ENCODE measurements around the gene UGT8. TPM values are rescaled to one million over a fixed set of nuclear protein-coding genes. Genes with fewer than 3 reads are reported as not detected.
"Not testable (repeated sequence)": the region's sequence is repeated elsewhere in the genome, so short reads cannot be mapped to it uniquely, and the experiment has no call there.

Gene UGT8, protein sequence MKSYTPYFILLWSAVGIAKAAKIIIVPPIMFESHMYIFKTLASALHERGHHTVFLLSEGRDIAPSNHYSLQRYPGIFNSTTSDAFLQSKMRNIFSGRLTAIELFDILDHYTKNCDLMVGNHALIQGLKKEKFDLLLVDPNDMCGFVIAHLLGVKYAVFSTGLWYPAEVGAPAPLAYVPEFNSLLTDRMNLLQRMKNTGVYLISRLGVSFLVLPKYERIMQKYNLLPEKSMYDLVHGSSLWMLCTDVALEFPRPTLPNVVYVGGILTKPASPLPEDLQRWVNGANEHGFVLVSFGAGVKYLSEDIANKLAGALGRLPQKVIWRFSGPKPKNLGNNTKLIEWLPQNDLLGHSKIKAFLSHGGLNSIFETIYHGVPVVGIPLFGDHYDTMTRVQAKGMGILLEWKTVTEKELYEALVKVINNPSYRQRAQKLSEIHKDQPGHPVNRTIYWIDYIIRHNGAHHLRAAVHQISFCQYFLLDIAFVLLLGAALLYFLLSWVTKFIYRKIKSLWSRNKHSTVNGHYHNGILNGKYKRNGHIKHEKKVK
- polyA plus RNA-seq, result not detected

DNA sequence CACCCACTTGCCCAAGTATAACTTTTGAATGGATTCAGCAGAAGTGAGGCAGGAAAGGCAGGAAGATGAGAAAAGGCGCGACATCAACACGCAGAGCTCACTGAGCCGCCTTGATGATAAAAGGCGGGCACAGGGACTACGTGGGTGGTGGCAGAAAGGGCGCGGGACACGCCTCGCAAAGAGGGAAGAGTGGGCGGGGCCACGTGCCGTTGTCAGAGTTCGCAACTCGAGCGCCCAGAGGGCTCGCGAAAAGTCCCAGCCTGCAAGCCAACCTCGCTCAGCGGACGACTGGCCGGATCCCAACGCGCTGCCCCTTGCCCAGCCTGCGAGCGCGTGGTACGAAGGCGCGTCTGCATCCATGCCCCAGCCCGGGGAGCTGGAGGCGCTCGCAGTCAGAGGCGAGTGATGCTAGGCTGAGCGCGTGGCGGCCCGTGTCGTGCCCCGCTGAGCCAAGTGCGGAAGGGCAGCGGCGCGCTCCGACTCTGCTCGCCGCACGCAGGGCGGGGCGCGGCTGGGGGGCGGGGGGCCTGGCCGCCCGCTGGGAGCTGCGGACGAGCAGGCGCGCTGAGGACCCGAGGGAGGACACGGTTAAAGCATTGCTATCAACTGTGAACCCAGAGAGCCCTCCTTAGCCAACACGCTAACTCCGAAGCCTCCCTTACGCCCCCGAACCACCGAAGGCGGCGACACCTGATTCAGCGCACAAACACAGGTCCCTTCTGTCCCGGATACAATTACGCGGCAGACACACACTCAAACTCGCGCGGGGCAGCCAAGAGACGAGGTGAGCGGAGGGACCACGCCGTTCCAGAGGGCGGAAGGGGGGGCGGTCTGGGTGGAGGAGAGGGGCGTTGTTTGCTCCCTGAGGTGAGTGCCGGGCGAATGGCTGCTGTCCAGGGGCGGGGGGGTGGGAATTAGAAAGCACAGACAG is at the start of gene UGT8:
Gene UGT8 (plus strand): TSS at position 617 of the 931 bp plus-strand sequence. CDS start 24,074 bp downstream, outside the sequence.
- Mint-ChIP-seq H3K4me3 (peak within 1 kb of the TSS in 4 of 5 donors; percentile 53 to 62 (median 61)), H3K27me3 (ENCODE audit: low read depth in 3 of 3) (peaks cover 1 to 13% (median 7%) of the 10 kb centered on the region in 3 donors), H3K36me3 (no peaks in the 10 kb centered on the region), H3K4me1 (no peaks in the 10 kb centered on the region), H3K27ac (no peak within 1 kb of the TSS), H3K9me3 (peaks cover 0 to 8% (median under 1%) of the 10 kb centered on the region in 6 donors)
- no peak for DNase-seq

DNA sequence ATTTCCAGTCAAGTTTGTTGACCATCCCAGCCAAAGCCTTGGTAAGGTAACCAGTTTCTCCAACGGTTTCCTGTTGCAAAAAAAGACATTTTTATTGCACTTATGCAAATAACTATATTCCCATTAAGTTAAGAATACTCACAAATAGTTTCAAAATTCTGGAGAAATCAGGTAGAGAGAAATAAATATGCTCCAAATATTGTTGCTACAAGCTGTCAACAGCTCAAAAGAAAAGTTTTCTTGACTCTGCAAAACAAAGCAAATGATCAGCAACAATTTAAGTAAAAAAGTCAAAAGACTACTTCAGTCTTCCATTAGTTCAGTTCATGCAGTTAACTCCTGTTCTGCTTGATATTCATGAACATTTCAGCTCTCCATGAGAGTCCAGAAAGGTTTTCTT is 49.0 kb upstream of the UGT8 start:
- Mint-ChIP-seq H3K4me1 (no peaks in the 10 kb centered on the region), H3K36me3 (no peaks in the 10 kb centered on the region), H3K27ac (no peak overlapping the region), H3K27me3 (ENCODE audit: low read depth in 3 of 3) (peaks cover 0 to 3% (median 0%) of the 10 kb centered on the region in 3 donors), H3K9me3 (peaks cover 6 to 16% (median 13%) of the 10 kb centered on the region in 6 donors), H3K4me3 (no peak overlapping the region)
- DNase-seq, result no peak

DNA sequence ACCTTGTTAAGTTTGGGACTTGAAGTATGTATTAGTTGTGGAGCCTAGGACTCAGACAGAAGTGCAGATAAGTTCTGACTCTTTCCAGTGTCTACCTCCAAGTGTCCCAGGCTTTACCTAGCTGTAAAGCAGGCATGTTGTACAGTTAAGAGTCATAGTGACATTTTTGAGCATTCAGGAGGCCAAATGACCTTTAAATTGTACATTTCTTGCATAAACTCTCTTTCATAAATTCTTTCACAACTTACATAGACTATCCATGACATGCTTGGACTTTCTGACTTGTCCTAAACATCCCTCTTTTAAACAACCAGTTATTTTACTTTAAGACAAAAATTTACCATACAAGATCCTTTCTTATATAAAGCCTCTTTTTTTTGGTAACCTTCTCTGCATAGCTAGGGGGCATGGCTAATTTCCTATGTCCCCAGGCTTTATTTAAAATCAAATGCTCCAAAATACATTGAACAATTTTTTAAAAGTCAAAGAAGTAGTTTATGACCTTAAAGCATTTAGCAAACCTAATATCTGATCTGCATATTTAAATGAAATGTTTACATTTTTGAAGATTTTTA is 40.1 kb upstream of the UGT8 start:
- no peak overlapping the region for H3K27ac Mint-ChIP-seq
- H3K4me1 Mint-ChIP-seq, result no peaks in the 10 kb centered on the region

DNA sequence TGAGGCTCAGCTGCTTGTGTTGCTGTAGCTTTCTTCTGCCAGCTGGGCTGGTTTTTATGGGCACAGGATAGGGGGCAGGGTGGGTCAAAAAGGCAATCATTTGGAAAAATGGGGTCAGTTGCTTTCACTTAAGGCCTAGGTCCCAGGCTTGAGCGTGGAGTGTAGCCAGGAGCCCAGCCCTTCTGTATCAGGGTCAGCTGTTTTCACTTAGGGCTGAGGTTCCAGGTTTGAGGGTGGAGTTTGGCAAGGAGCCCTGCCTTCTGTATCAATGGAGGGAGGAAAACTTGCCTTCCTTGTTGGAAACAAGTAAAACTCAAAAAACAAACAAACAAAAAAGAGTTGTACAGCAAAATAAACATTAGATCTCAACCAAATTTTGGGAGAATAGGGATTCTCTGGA is 37.0 kb upstream of the UGT8 start:
- no peaks in the 10 kb centered on the region for H3K36me3 Mint-ChIP-seq
- H3K27ac Mint-ChIP-seq, result no peak overlapping the region
- no peak overlapping the region for H3K4me3 Mint-ChIP-seq
- no peaks in the 10 kb centered on the region for H3K4me1 Mint-ChIP-seq
- no peak for DNase-seq
- peaks cover 0 to 16% (median 6%) of the 10 kb centered on the region in 6 donors for H3K9me3 Mint-ChIP-seq
- no peaks in the 10 kb centered on the region for H3K27me3 Mint-ChIP-seq (ENCODE audit: low read depth in 3 of 3)

More for the DNA sequence above, 40.1 kb upstream of the UGT8 start:
- no peak overlapping the region for H3K4me3 Mint-ChIP-seq
- H3K9me3 Mint-ChIP-seq, result peaks cover 0 to 18% (median 6%) of the 10 kb centered on the region in 6 donors
- H3K27me3 Mint-ChIP-seq (ENCODE audit: low read depth in 3 of 3), result no peaks in the 10 kb centered on the region
- DNase-seq, result no peak
- no peaks in the 10 kb centered on the region for H3K36me3 Mint-ChIP-seq

DNA sequence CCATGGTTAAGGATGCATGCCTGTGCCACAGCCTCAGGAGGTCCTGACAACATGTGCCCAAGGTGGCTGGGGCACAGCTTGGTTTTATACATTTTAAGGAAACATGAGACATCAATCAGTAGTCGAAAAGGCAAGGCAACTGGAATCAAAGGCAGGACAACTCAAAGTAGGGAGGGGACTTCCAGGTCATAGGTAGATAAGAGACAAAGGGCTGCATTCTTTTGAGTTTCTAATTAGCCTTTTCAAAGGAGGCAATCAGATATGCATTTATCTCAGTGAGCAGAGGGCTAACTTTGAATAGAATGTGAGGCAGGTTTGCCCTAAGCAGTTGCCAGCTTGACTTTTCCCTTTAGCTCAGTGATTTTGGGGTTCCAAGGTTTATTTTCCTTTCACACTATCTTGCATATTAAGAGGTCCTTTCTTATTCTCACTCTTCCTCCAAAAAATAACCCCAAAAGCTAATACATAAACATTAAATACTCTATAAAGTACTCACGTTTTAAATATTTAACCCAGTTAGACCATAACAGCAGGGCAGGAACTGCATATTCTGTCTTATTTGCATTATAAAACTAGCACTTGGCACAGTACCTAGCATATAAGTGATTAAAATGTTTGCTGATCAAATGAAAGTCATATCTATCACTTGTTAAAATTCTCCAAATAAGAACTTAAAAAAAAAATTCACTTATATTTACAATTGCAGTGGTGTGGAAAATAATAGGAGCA is 36.3 kb upstream of the UGT8 start:
- Mint-ChIP-seq H3K36me3 (no peaks in the 10 kb centered on the region), H3K27ac (no peak overlapping the region), H3K27me3 (ENCODE audit: low read depth in 3 of 3) (no peaks in the 10 kb centered on the region), H3K4me1 (no peaks in the 10 kb centered on the region), H3K4me3 (no peak overlapping the region), H3K9me3 (peaks cover 0 to 15% (median 6%) of the 10 kb centered on the region in 6 donors)
- no peak for DNase-seq

DNA sequence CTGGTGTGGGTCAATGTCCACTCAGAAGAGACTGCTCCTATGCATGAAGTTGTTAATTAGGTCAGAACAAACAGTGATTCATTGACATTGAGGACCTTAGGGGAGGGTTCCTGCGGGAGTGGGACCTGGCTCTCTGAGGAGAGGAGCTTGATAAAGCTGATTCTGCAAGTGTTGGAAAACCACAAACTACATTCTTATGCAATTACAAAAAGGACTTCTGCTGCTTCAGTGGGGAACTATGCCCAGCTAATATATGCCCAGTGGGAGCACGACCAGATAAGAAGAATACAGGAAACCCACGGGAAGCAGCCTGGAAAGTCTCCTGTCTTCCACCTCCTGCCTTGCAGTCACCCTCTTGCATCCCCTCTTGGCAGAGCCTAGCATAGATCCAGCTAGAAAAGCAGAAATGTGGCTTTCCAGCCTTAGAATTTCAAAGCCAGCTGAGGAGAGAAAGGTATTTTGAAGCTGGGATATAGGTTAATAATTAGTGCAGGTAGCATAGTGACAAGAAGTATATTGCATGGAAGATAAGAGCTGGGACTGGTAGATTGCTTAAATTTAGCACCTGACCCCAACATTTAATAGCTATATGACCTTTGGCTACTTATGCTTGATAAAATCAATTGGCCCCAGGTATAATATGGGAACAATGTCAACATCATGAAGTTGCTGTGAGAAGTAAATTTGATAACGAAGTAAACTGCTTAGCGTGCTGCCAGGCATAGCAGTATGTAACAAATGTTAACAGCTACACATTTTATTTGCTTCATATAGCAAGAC is 34.9 kb upstream of the UGT8 start:
- Mint-ChIP-seq H3K4me1 (no peaks in the 10 kb centered on the region), H3K27ac (no peak overlapping the region), H3K9me3 (peaks cover 0 to 5% (median 1%) of the 10 kb centered on the region in 6 donors), H3K36me3 (no peaks in the 10 kb centered on the region), H3K4me3 (no peak overlapping the region), H3K27me3 (ENCODE audit: low read depth in 3 of 3) (peaks cover 0 to 2% (median 0%) of the 10 kb centered on the region in 3 donors)
- no peak for DNase-seq

DNA sequence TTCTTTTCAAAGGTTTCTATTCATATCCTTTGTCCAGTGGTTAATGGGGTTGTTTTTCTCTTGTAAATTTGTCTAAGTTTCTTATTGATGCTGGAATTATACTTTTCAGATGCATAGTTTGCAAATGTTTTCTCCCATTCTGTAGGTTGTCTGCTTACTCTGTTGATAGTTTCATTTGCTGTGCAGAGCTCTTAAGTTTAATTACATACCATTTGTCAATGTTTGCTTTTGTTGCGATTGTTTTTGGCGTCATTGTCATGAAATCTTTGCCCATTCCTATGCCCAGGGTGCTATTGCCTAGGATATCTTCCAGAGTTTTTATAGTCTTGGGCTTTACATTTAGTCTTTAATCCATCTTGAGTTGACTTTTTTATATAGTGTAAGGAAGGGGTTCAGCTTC is 21.2 kb upstream of the UGT8 start:
- Mint-ChIP-seq H3K27ac (no peak overlapping the region), H3K36me3 (no peaks in the 10 kb centered on the region), H3K4me3 (no peak overlapping the region), H3K4me1 (no peaks in the 10 kb centered on the region), H3K27me3 (ENCODE audit: low read depth in 3 of 3) (peaks cover 1 to 3% (median 2%) of the 10 kb centered on the region in 3 donors), H3K9me3 (peaks cover 0 to 20% (median 10%) of the 10 kb centered on the region in 6 donors)
- DNase-seq, result no peak

DNA sequence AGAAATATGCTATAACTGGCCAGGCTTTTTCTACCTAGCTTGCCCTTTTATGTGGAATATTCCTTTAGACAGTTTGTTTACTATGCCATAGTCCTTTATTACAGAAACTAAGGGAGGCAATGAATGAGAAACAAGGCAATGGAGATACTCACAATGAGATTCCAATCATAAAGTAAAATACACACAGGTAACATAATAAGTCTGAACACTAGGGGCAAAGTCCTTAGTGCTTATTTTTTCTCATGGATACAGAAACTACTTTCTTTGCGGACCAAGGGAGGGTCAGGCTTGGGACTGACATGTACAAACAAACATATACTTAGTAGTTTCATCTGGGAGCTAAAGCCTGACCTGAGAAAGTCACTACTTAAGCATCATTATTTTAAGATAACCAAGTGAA is 16.0 kb upstream of the UGT8 start:
- Mint-ChIP-seq H3K4me1 (no peaks in the 10 kb centered on the region), H3K4me3 (no peak overlapping the region), H3K9me3 (peaks cover 2 to 15% (median 9%) of the 10 kb centered on the region in 6 donors), H3K27me3 (ENCODE audit: low read depth in 3 of 3) (peaks cover 0 to 5% (median 3%) of the 10 kb centered on the region in 3 donors), H3K36me3 (no peaks in the 10 kb centered on the region), H3K27ac (no peak overlapping the region)
- DNase-seq, result no peak

DNA sequence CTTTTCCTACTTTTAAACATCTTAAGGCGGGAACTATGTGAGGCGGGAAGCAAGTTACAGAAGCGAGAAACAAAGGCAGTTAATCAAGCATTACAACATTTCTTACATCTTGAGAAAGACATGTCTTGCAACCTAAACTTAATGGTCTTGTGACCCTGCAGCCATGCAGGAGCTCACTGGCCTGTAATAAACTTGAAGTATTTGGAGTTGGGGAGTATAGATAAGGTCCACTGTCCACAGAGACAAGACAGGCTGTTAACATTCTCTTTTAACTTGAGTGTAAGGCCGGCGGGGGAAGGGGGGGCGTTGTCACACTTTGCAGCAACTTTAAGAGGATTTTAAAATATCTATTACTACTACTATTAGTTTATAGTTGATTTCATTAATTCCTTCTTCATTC is 10.3 kb upstream of the UGT8 start:
- H3K36me3 Mint-ChIP-seq, result no peaks in the 10 kb centered on the region
- DNase-seq, result no peak
- H3K4me1 Mint-ChIP-seq, result no peaks in the 10 kb centered on the region
- no peak overlapping the region for H3K27ac Mint-ChIP-seq
- H3K4me3 Mint-ChIP-seq, result no peak overlapping the region
- peaks cover 0 to 2% (median 0%) of the 10 kb centered on the region in 6 donors for H3K9me3 Mint-ChIP-seq
- H3K27me3 Mint-ChIP-seq (ENCODE audit: low read depth in 3 of 3), result peaks cover 0 to 3% (median under 1%) of the 10 kb centered on the region in 3 donors

DNA sequence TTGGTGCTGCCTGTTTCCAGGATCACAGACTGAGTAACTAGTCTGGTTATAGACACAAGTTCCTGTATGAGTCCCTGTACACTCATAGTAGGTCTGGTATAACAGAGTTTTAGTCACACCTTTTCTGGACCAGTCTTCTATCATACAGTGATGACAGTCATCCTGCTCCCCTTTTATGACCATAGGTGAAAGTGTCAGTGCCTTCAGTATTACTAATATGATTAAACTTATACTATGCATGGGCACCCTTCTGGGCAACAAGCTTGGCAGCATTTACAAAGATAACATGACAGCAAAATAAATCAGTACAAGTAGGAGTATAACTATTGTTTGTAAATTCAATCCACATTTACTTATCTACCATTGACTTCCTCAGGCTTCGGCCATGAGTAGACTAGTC is 8.2 kb upstream of the UGT8 start:
- not testable (repeated sequence) for H3K4me1 Mint-ChIP-seq; DNase-seq; H3K4me3 Mint-ChIP-seq; H3K36me3 Mint-ChIP-seq; H3K9me3 Mint-ChIP-seq; H3K27me3 Mint-ChIP-seq (ENCODE audit: low read depth in 3 of 3); H3K27ac Mint-ChIP-seq

DNA sequence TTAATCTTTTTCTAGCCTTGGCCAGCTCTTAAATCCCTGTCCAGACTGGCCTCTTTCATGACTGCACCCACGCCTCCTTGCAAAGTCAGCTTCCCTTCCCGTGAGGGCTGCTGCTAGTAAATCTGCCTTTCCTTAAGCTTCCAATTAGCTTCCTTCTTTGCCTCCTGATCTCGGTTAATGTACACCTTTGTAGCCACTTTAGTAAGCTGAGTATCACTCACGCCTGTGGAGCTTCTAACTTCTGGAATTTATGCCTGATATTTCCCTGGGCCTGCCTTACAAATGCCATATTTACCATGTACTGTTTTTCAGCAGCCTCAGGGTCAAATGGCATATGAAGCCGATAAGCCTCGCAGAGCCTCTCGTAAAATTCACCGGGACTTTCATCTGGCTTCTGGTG is 5.1 kb upstream of the UGT8 start:
- Mint-ChIP-seq H3K9me3 (peaks cover 0 to 6% (median under 1%) of the 10 kb centered on the region in 6 donors), H3K27me3 (ENCODE audit: low read depth in 3 of 3) (peaks cover 1 to 4% (median 2%) of the 10 kb centered on the region in 3 donors), H3K27ac (no peak overlapping the region), H3K36me3 (no peaks in the 10 kb centered on the region), H3K4me1 (no peaks in the 10 kb centered on the region), H3K4me3 (no peak overlapping the region)
- DNase-seq, result no peak

DNA sequence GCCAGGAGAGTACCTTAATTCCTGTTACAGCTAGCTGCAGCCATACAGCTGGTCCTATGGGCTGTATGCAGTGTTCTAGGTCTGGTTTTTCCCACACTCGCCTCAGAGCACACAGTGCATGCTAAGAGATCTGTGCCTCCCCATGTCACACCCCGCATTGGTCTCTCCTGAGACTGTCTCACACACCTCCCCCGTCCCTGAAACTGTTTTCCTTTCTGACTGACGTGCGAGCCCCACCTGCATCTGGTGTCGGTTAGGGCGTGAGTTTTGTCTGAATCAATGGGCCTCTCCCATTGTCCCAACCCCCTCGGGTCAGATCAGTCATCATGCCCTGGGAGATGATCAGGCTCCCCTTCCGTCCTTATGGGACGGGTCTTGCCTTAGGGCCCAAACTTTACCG is 3.4 kb upstream of the UGT8 start:
- Mint-ChIP-seq H3K4me3 (no peak overlapping the region), H3K27ac (no peak overlapping the region), H3K36me3 (no peaks in the 10 kb centered on the region), H3K9me3 (peaks cover 0 to 8% (median under 1%) of the 10 kb centered on the region in 6 donors), H3K4me1 (no peaks in the 10 kb centered on the region), H3K27me3 (ENCODE audit: low read depth in 3 of 3) (peaks cover 1 to 12% (median 7%) of the 10 kb centered on the region in 3 donors)
- DNase-seq, result no peak
